GM18526 (cell line): ENCODE measurements around the gene GDF9.

Experiments used
- POLR2A ChIP-seq: IDR thresholded peaks from 3 replicates; pipeline ENCODE4 v1.6.1; 2011; ENCODE audit not compliant: insufficient read length; ENCODE audit errors: extremely low read depth

Gene GDF9

GRCh38 chr5:132866342-132867045, at the start of gene GDF9, which contains the start of gene UQCRQ:
Gene GDF9, minus strand, starts transcription at chr5:132866469. Its CDS starts 1,936 bp downstream, at chr5:132864533.
Gene UQCRQ, plus strand, starts transcription at chr5:132866642. Its CDS starts 240 bp downstream, at chr5:132866882.
- TF ChIP-seq POLR2A = peak; percentile 93

- TF ChIP-seq POLR2A = no peak
These were observed 49.4 kb upstream of the GDF9 start for GRCh38 chr5:132915681-132916080.

GRCh38 chr5:132909702-132910101, 43.4 kb upstream of the GDF9 start:
- no peak for TF ChIP-seq POLR2A

GRCh38 chr5:132907161-132907560, 40.9 kb upstream of the GDF9 start:
- TF ChIP-seq POLR2A = no peak

- TF ChIP-seq POLR2A = no peak
These were observed 39.7 kb upstream of the GDF9 start for GRCh38 chr5:132905938-132906337.

- no peak for TF ChIP-seq POLR2A
These were observed 35.5 kb upstream of the GDF9 start for GRCh38 chr5:132901730-132902129.

GRCh38 chr5:132901036-132901435, 34.8 kb upstream of the GDF9 start:
- TF ChIP-seq POLR2A = no peak

- TF ChIP-seq POLR2A = no peak
These were observed 31.8 kb upstream of the GDF9 start for GRCh38 chr5:132898094-132898493.

- no peak for TF ChIP-seq POLR2A
These were observed 30.4 kb upstream of the GDF9 start for GRCh38 chr5:132896685-132897084.

GRCh38 chr5:132895719-132896305, 29.5 kb upstream of the GDF9 start:
- TF ChIP-seq POLR2A = no peak

GRCh38 chr5:132890817-132891216, 24.5 kb upstream of the GDF9 start:
- no peak for TF ChIP-seq POLR2A

GRCh38 chr5:132889501-132889900, 23.2 kb upstream of the GDF9 start:
- no peak for TF ChIP-seq POLR2A

GRCh38 chr5:132887283-132887682, 21.0 kb upstream of the GDF9 start:
- no peak for TF ChIP-seq POLR2A

- TF ChIP-seq POLR2A = no peak
These were observed 20.0 kb upstream of the GDF9 start for GRCh38 chr5:132886064-132886823.

- TF ChIP-seq POLR2A = no peak
These were observed 18.3 kb upstream of the GDF9 start for GRCh38 chr5:132884548-132884947.

- TF ChIP-seq POLR2A = no peak
These were observed 17.1 kb upstream of the GDF9 start for GRCh38 chr5:132883261-132883834.
